Measurements from ENCODE around the gene NT5M.
A peak's percentile ranks its signal among the peaks of the same experiment; 100 is the strongest.
"Not testable (repeated sequence)": the region's sequence is repeated elsewhere in the genome, so short reads cannot be mapped to it uniquely, and the experiment has no call there.

The NT5M gene

GRCh38 chr17:17303010-17303846, at the start of gene NT5M:
Gene NT5M (plus strand): TSS chr17:17303373. CDS start chr17:17303551, 178 bp downstream.
- peak; percentile 63 for DNase-seq (ENCODE audit: low read depth)

GRCh38 chr17:17253406-17253805, 49.8 kb upstream of the NT5M start:
- DNase-seq (ENCODE audit: low read depth), result no peak

GRCh38 chr17:17254036-17254435, 49.1 kb upstream of the NT5M start:
- DNase-seq (ENCODE audit: low read depth), result no peak

GRCh38 chr17:17255689-17256088, 47.5 kb upstream of the NT5M start:
- DNase-seq (ENCODE audit: low read depth), result not testable (repeated sequence)

GRCh38 chr17:17256316-17256715, 46.9 kb upstream of the NT5M start:
- no peak for DNase-seq (ENCODE audit: low read depth)

- no peak for DNase-seq (ENCODE audit: low read depth)
Measured at GRCh38 chr17:17258011-17258410, 45.2 kb upstream of the NT5M start.

- DNase-seq (ENCODE audit: low read depth), result no peak
Measured at GRCh38 chr17:17258998-17259397, 44.2 kb upstream of the NT5M start.

- DNase-seq (ENCODE audit: low read depth), result no peak
Measured at GRCh38 chr17:17264430-17264829, 38.7 kb upstream of the NT5M start.

GRCh38 chr17:17269926-17270773, 33.0 kb upstream of the NT5M start:
- peak; percentile 7 for DNase-seq (ENCODE audit: low read depth)

GRCh38 chr17:17275971-17276370, 27.2 kb upstream of the NT5M start:
- DNase-seq (ENCODE audit: low read depth), result no peak

GRCh38 chr17:17277431-17277830, 25.7 kb upstream of the NT5M start:
- DNase-seq (ENCODE audit: low read depth), result not testable (repeated sequence)

- no peak for DNase-seq (ENCODE audit: low read depth)
Measured at GRCh38 chr17:17279316-17279715, 23.9 kb upstream of the NT5M start.

- DNase-seq (ENCODE audit: low read depth), result peak; percentile 95
Measured at GRCh38 chr17:17280613-17281549, 22.3 kb upstream of the NT5M start, which contains the start of gene COPS3. Gene COPS3 (minus strand): TSS chr17:17281246. CDS start chr17:17281186, 60 bp downstream.

GRCh38 chr17:17285951-17286350, 17.2 kb upstream of the NT5M start:
- DNase-seq (ENCODE audit: low read depth), result no peak

- DNase-seq (ENCODE audit: low read depth), result no peak
Measured at GRCh38 chr17:17289086-17289485, 14.1 kb upstream of the NT5M start.

- DNase-seq (ENCODE audit: low read depth), result no peak
Measured at GRCh38 chr17:17289701-17290100, 13.5 kb upstream of the NT5M start.

- DNase-seq (ENCODE audit: low read depth), result no peak
Measured at GRCh38 chr17:17295141-17295540, 8.0 kb upstream of the NT5M start.

- no peak for DNase-seq (ENCODE audit: low read depth)
Measured at GRCh38 chr17:17297217-17297616, 6.0 kb upstream of the NT5M start.

- DNase-seq (ENCODE audit: low read depth), result no peak
Measured at GRCh38 chr17:17298108-17298507, 5.1 kb upstream of the NT5M start.

GRCh38 chr17:17300624-17301568, 2.3 kb upstream of the NT5M start:
- DNase-seq (ENCODE audit: low read depth), result peak; percentile 44

- DNase-seq (ENCODE audit: low read depth), result not testable (repeated sequence)
Measured at GRCh38 chr17:17301659-17302058, 1.5 kb upstream of the NT5M start.

Data from activated T-cell treated with anti-CD3 and anti-CD28 coated beads for 24 hours (primary cell).